ENCODE measurements around the gene ROBO2.
A peak's percentile ranks its signal among the peaks of the same experiment; 100 is the strongest.

The ROBO2 gene

GRCh38 chr3:77467702-77468625 is 428.1 kb downstream of the ROBO2 start:
- DNase-seq = peak; percentile 54
- Histone ChIP-seq H3K27me3 (no peaks in the 10 kb centered on the region), H3K36me3 (no peaks in the 10 kb centered on the region), H3K4me1 (peaks cover 4% of the 10 kb centered on the region; the same call in 1 of the 2 replicates), H3K4me3 (ENCODE audit: low read depth, low read length) (no peak overlapping the region), H3K9me3 (no peaks in the 10 kb centered on the region)
- TF ChIP-seq, protein P1, sequence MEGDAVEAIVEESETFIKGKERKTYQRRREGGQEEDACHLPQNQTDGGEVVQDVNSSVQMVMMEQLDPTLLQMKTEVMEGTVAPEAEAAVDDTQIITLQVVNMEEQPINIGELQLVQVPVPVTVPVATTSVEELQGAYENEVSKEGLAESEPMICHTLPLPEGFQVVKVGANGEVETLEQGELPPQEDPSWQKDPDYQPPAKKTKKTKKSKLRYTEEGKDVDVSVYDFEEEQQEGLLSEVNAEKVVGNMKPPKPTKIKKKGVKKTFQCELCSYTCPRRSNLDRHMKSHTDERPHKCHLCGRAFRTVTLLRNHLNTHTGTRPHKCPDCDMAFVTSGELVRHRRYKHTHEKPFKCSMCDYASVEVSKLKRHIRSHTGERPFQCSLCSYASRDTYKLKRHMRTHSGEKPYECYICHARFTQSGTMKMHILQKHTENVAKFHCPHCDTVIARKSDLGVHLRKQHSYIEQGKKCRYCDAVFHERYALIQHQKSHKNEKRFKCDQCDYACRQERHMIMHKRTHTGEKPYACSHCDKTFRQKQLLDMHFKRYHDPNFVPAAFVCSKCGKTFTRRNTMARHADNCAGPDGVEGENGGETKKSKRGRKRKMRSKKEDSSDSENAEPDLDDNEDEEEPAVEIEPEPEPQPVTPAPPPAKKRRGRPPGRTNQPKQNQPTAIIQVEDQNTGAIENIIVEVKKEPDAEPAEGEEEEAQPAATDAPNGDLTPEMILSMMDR (IDR thresholded peaks at IDR 0.05; ENCODE audit: low read depth, low read length) = no peak

GRCh38 chr3:77468626-77469020 is 428.7 kb downstream of the ROBO2 start:
- TF ChIP-seq, protein P1 (IDR thresholded peaks at IDR 0.05; ENCODE audit: low read depth, low read length) = no peak
- H3K4me3 ChIP-seq (ENCODE audit: low read depth, low read length) = no peak overlapping the region
- H3K9me3 ChIP-seq = no peaks in the 10 kb centered on the region
- no peaks in the 10 kb centered on the region for H3K27me3 ChIP-seq
- H3K36me3 ChIP-seq = no peaks in the 10 kb centered on the region
- DNase-seq = no peak
- H3K4me1 ChIP-seq = peaks cover 4% of the 10 kb centered on the region; the same call in 1 of the 2 replicates

DNA sequence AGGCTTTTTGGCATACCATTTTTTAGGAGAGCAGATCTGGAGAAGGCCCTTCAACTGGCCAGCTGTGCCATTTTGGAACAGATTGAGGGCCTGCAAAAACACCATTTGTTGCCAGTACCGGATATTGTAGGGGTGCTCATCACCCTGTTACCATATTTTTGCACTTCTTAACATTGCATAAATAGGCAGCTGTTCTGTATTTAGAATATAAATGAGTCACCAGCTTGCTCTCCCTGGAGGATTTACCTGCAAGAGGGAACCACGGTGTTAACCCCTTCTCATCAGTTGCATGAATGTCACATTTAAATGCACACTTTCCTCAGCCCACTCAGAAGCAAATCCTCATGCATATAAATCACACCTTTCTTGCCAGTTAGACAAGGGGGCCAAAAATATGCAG is 435.6 kb downstream of the ROBO2 start:
- DNase-seq = no peak
- Histone ChIP-seq H3K36me3 (no peaks in the 10 kb centered on the region), H3K9me3 (no peaks in the 10 kb centered on the region), H3K4me3 (ENCODE audit: low read depth, low read length) (no peak overlapping the region), H3K27me3 (no peaks in the 10 kb centered on the region), H3K4me1 (no peaks in the 10 kb centered on the region)
- TF ChIP-seq, protein P1 (IDR thresholded peaks at IDR 0.05; ENCODE audit: low read depth, low read length) = no peak

GRCh38 chr3:77479021-77479420 is 439.1 kb downstream of the ROBO2 start:
- Histone ChIP-seq H3K4me3 (ENCODE audit: low read depth, low read length) (no peak overlapping the region), H3K9me3 (no peaks in the 10 kb centered on the region), H3K27me3 (no peaks in the 10 kb centered on the region), H3K4me1 (no peaks in the 10 kb centered on the region), H3K36me3 (no peaks in the 10 kb centered on the region)
- TF ChIP-seq, protein P1 (IDR thresholded peaks at IDR 0.05; ENCODE audit: low read depth, low read length) = no peak
- DNase-seq = no peak

DNA sequence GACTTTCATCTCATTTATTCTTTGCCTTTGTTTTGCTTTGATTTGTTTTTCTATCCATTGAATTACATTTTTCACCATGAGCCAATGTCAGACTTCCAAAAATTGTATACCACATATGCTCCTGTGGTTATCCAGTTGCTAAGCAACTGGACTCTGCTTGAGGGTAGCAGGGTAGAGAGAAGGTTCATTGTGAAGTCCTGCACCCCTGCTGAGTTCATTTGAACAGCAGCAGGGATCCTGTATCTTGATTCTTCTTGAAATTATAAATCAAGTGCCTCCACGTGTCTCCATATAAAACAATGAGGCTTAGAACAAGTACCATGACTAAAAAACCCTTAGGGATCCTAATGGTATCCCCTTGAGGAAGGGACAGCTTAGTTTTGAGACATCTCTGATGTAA is 449.3 kb downstream of the ROBO2 start:
- no peaks in the 10 kb centered on the region for H3K9me3 ChIP-seq
- H3K4me3 ChIP-seq (ENCODE audit: low read depth, low read length) = no peak overlapping the region
- H3K27me3 ChIP-seq = no peaks in the 10 kb centered on the region
- no peak for DNase-seq
- TF ChIP-seq, protein P1 (IDR thresholded peaks at IDR 0.05; ENCODE audit: low read depth, low read length) = no peak
- H3K4me1 ChIP-seq = no peaks in the 10 kb centered on the region; the same call in 1 of the 2 replicates
- no peaks in the 10 kb centered on the region for H3K36me3 ChIP-seq

GRCh38 chr3:77491961-77492360 is 452.1 kb downstream of the ROBO2 start:
- H3K36me3 ChIP-seq = no peaks in the 10 kb centered on the region
- DNase-seq = no peak
- no peaks in the 10 kb centered on the region for H3K27me3 ChIP-seq
- no peaks in the 10 kb centered on the region; the same call in 1 of the 2 replicates for H3K4me1 ChIP-seq
- TF ChIP-seq, protein P1 (IDR thresholded peaks at IDR 0.05; ENCODE audit: low read depth, low read length) = no peak
- no peak overlapping the region for H3K4me3 ChIP-seq (ENCODE audit: low read depth, low read length)
- H3K9me3 ChIP-seq = no peaks in the 10 kb centered on the region
